Measurements from ENCODE around the gene SDSL.

SDSL gene

GRCh38 chr12:113449299-113449698 lies 27.1 kb downstream of the SDSL start:
- DNase-seq (ENCODE audit: low spot score) = no peak

GRCh38 chr12:113449839-113450238 lies 27.7 kb downstream of the SDSL start:
- DNase-seq (ENCODE audit: low spot score) = no peak

GRCh38 chr12:113452458-113452857 lies 30.3 kb downstream of the SDSL start:
- DNase-seq (ENCODE audit: low spot score) = no peak

- DNase-seq (ENCODE audit: low spot score) = no peak
These were observed 31.1 kb downstream of the SDSL start for GRCh38 chr12:113453330-113453729.

GRCh38 chr12:113456199-113456598 lies 34.0 kb downstream of the SDSL start:
- DNase-seq (ENCODE audit: low spot score) = no peak

GRCh38 chr12:113456761-113457160 lies 34.6 kb downstream of the SDSL start:
- DNase-seq (ENCODE audit: low spot score) = no peak

GRCh38 chr12:113457185-113457584 lies 35.0 kb downstream of the SDSL start:
- no peak for DNase-seq (ENCODE audit: low spot score)

- no peak for DNase-seq (ENCODE audit: low spot score)
These were observed 35.5 kb downstream of the SDSL start for GRCh38 chr12:113457710-113458109.

- no peak for DNase-seq (ENCODE audit: low spot score)
These were observed 37.8 kb downstream of the SDSL start for GRCh38 chr12:113459981-113460380.

- peak; percentile 22 for DNase-seq (ENCODE audit: low spot score)
These were observed 39.5 kb downstream of the SDSL start for GRCh38 chr12:113461666-113462065.

GRCh38 chr12:113462117-113462774 lies 40.1 kb downstream of the SDSL start:
- peak; percentile 64 for DNase-seq (ENCODE audit: low spot score)

- DNase-seq (ENCODE audit: low spot score) = no peak
These were observed 41.0 kb downstream of the SDSL start for GRCh38 chr12:113462998-113463745.

GRCh38 chr12:113463746-113464451 lies 41.7 kb downstream of the SDSL start:
- no peak for DNase-seq (ENCODE audit: low spot score)

GRCh38 chr12:113464452-113464775 lies 42.2 kb downstream of the SDSL start:
- DNase-seq (ENCODE audit: low spot score) = no peak

- no peak for DNase-seq (ENCODE audit: low spot score)
These were observed 42.9 kb downstream of the SDSL start for GRCh38 chr12:113464852-113465719.

GRCh38 chr12:113465808-113466453 lies 43.8 kb downstream of the SDSL start:
- no peak for DNase-seq (ENCODE audit: low spot score)

GRCh38 chr12:113466454-113467141 lies 44.4 kb downstream of the SDSL start:
- DNase-seq (ENCODE audit: low spot score) = no peak

GRCh38 chr12:113467142-113467501 lies 44.9 kb downstream of the SDSL start:
- no peak for DNase-seq (ENCODE audit: low spot score)

- no peak for DNase-seq (ENCODE audit: low spot score)
These were observed 45.6 kb downstream of the SDSL start for GRCh38 chr12:113467502-113468364.
